Epithelial cell of prostate (primary cell): ENCODE measurements around the gene UBE2H.
"Not testable (repeated sequence)": the region's sequence is repeated elsewhere in the genome, so short reads cannot be mapped to it uniquely, and the experiment has no call there.

Source experiments
- DNase-seq: peaks from one replicate; pipeline ENCODE4 v3.0.0-alpha.2; 2011; ENCODE audit warnings: low read depth, low spot score
- H3K27ac ChIP-seq: fragments of 450-650 bp; 2 replicates; pipeline ENCODE4 v1.5.1; 2017; ENCODE audit warnings: mild to moderate bottlenecking

The UBE2H gene

GRCh38 chr7:129853661-129854268 is 99.0 kb downstream of the UBE2H start:
- peak overlapping the region; percentile 82 for H3K27ac ChIP-seq
- DNase-seq, result peak; percentile 63

- no peak overlapping the region for H3K27ac ChIP-seq
- no peak for DNase-seq
Measured at GRCh38 chr7:129851809-129852208, 101.0 kb downstream of the UBE2H start.

- H3K27ac ChIP-seq, result no peak overlapping the region
- DNase-seq, result no peak
Measured at GRCh38 chr7:129851174-129851573, 101.6 kb downstream of the UBE2H start.

- DNase-seq, result no peak
- H3K27ac ChIP-seq, result no peak overlapping the region
Measured at GRCh38 chr7:129848436-129848835, 104.3 kb downstream of the UBE2H start.

GRCh38 chr7:129845972-129846327 is 106.8 kb downstream of the UBE2H start:
- H3K27ac ChIP-seq, result peak overlapping the region; percentile 67

GRCh38 chr7:129845178-129845971 is 107.4 kb downstream of the UBE2H start:
- peak overlapping the region; percentile 67 for H3K27ac ChIP-seq
- no peak for DNase-seq

More at GRCh38 chr7:129845972-129846327, 106.8 kb downstream of the UBE2H start:
- peak; percentile 41 for DNase-seq

- peak overlapping the region; percentile 67 for H3K27ac ChIP-seq
- no peak for DNase-seq
Measured at GRCh38 chr7:129843978-129844840, 108.6 kb downstream of the UBE2H start.

- peak overlapping the region; percentile 67 for H3K27ac ChIP-seq
- no peak for DNase-seq
Measured at GRCh38 chr7:129843365-129843898, 109.3 kb downstream of the UBE2H start.

- no peak overlapping the region for H3K27ac ChIP-seq
- DNase-seq, result no peak
Measured at GRCh38 chr7:129841465-129841864, 111.3 kb downstream of the UBE2H start.

- H3K27ac ChIP-seq, result no peak overlapping the region
- no peak for DNase-seq
Measured at GRCh38 chr7:129840757-129841156, 112.0 kb downstream of the UBE2H start.

- no peak for DNase-seq
- H3K27ac ChIP-seq, result no peak overlapping the region
Measured at GRCh38 chr7:129836983-129837382, 115.8 kb downstream of the UBE2H start.

- no peak overlapping the region for H3K27ac ChIP-seq
- DNase-seq, result no peak
Measured at GRCh38 chr7:129835569-129835968, 117.2 kb downstream of the UBE2H start.

- not testable (repeated sequence) for DNase-seq
- H3K27ac ChIP-seq, result peak overlapping the region; percentile 96
Measured at GRCh38 chr7:129833353-129833752, 119.4 kb downstream of the UBE2H start.

- no peak for DNase-seq
- peak overlapping the region; percentile 96 for H3K27ac ChIP-seq
Measured at GRCh38 chr7:129832701-129833227, 120.0 kb downstream of the UBE2H start.

GRCh38 chr7:129832282-129832681 is 120.5 kb downstream of the UBE2H start:
- peak overlapping the region; percentile 96 for H3K27ac ChIP-seq
- DNase-seq, result no peak

- DNase-seq, result peak; percentile 50
- H3K27ac ChIP-seq, result peak overlapping the region; percentile 96
Measured at GRCh38 chr7:129831424-129832058, 121.2 kb downstream of the UBE2H start.

GRCh38 chr7:129830949-129831348 is 121.8 kb downstream of the UBE2H start:
- DNase-seq, result no peak
- H3K27ac ChIP-seq, result peak overlapping the region; percentile 96

- DNase-seq, result no peak
- peak overlapping the region; percentile 96 for H3K27ac ChIP-seq
Measured at GRCh38 chr7:129829737-129830631, 122.8 kb downstream of the UBE2H start.
